ENCODE data around the gene CARMIL3.

DNA sequence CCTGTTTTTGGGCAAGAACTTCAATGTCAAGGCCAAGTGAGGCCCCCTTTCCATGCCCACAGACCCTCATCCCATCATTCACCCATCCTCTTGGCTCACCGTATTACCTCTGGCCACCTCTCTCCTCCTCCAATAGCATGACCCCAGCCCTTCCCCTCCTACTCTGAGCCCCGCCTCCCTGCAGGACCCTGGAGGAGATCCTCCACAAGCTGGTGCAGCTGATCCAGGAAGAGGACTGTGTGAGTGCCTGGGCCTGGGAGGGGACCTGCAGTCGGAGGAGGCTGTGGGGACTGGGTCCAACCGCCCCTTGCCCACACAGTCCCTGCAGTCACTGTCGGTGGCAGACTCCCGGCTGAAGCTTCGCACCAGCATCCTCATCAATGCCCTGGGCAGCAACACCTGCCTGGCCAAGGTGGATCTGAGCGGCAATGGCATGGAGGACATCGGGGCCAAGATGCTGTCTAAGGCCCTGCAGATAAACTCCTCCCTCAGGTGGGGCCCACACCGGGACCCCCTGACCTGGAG lies 7.2 kb downstream of the CARMIL3 start:
- TF ChIP-seq POLR2A (IDR thresholded peaks at IDR 0.05) = no peak
- TF ChIP-seq, protein P1, sequence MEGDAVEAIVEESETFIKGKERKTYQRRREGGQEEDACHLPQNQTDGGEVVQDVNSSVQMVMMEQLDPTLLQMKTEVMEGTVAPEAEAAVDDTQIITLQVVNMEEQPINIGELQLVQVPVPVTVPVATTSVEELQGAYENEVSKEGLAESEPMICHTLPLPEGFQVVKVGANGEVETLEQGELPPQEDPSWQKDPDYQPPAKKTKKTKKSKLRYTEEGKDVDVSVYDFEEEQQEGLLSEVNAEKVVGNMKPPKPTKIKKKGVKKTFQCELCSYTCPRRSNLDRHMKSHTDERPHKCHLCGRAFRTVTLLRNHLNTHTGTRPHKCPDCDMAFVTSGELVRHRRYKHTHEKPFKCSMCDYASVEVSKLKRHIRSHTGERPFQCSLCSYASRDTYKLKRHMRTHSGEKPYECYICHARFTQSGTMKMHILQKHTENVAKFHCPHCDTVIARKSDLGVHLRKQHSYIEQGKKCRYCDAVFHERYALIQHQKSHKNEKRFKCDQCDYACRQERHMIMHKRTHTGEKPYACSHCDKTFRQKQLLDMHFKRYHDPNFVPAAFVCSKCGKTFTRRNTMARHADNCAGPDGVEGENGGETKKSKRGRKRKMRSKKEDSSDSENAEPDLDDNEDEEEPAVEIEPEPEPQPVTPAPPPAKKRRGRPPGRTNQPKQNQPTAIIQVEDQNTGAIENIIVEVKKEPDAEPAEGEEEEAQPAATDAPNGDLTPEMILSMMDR (IDR thresholded peaks at IDR 0.05) = no peak

Data from vagina (tissue), 2 donors.